ENCODE measurements around the gene DSP. TPM values are rescaled to one million over a fixed set of nuclear protein-coding genes. Genes with fewer than 3 reads are reported as not detected.

The DSP gene
- total and polyA plus RNA-seq, 7 donors: 4.2 to 61.3 (median 5.0) TPM

DNA sequence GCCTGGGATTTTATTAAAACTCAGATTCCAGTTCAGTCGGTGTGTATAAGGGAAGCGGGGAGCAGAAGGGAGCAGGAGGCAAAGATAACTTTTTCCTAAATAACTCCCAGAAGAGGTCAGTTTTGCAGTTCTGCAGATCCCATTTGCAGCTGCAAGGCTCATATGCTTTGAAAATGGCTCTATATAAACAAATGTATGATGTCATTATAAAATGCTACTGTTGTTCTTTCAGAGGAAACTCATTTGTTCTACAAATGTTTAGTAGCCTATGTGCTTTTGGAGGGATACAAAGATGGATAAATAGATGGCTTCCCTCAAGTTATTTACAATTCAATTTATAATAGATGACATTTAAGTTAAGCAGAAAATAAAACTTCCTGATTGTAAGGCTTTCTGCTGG lies 29.2 kb upstream of the DSP start:
- TF ChIP-seq CTCF (IDR thresholded peaks at IDR 0.05) (no peak), EP300 (IDR thresholded peaks at IDR 0.05) (no peak), POLR2A (IDR thresholded peaks at IDR 0.05) (no peak), POLR2AphosphoS5 (IDR thresholded peaks at IDR 0.05) (no peak)
- intact Hi-C loops (cut with DNase I): no loop called here
- 85 to 90% methylated on average over 2 of the region's 2 CpGs for WGBS, 2 donors

DNA sequence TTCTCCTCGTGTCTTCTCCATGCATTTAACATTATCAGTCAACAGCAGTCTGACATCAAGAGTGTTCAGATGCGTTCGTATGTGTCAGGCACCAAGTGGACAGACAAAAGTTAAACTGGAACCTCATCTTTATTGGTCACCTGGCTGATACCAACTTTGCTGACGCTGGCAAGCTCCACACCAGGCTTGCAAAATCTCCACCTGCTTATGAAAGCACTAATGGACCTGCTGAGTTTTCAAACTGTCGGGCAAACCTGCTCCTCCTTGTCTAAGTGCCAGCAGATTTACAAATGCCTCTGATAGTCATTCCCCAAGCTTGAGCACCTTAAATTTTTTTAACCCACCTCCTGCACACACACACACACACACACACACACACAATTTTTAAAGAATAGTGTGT lies 27.9 kb upstream of the DSP start:
- no peak for DNase-seq
- Histone ChIP-seq H3K36me3 (no peaks in the 10 kb centered on the region), H3K9me3 (no peaks in the 10 kb centered on the region), H3K4me3 (no peak overlapping the region), H3K27ac (no peak overlapping the region), H3K4me1 (no peaks in the 10 kb centered on the region), H3K27me3 (no peaks in the 10 kb centered on the region)
- 89 to 91% methylated on average over 5 of the region's 5 CpGs for WGBS, 2 donors
- intact Hi-C loops (cut with DNase I): no loop called here
- TF ChIP-seq POLR2A (IDR thresholded peaks at IDR 0.05): no peak
- no peak for TF ChIP-seq EP300 (IDR thresholded peaks at IDR 0.05)
- TF ChIP-seq CTCF (IDR thresholded peaks at IDR 0.05): no peak
- no peak for TF ChIP-seq POLR2AphosphoS5 (IDR thresholded peaks at IDR 0.05)

More for the DNA sequence above, 29.2 kb upstream of the DSP start:
- H3K36me3 ChIP-seq: no peaks in the 10 kb centered on the region
- H3K4me3 ChIP-seq: no peak overlapping the region
- DNase-seq: no peak
- H3K27me3 ChIP-seq: no peaks in the 10 kb centered on the region
- no peak overlapping the region for H3K27ac ChIP-seq
- no peaks in the 10 kb centered on the region for H3K9me3 ChIP-seq
- H3K4me1 ChIP-seq: no peaks in the 10 kb centered on the region

DNA sequence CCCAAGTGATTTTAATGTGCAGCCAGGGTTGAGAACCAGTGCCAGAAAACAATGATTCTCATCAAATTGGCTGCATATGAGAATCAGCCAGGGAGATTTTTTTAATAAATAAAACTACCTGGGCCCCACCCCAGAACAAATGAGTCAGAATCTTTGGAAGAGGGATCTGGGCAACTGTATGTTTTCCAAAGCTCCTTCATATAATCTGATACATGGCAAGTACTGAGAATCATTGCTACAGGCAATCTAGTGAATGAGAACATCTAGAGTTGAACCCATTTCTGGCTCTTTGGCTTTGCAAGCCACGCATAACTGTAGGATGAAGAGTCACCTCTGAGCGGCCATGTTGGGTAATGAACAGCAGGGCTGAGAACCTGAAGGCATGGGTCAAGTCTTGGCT lies 26.1 kb upstream of the DSP start:
- 96 to 97% methylated on average over 2 of the region's 2 CpGs for WGBS, 2 donors
- no peak overlapping the region for H3K4me3 ChIP-seq
- no peaks in the 10 kb centered on the region for H3K36me3 ChIP-seq
- no peaks in the 10 kb centered on the region for H3K9me3 ChIP-seq
- intact Hi-C loops (cut with DNase I): no loop called here
- no peak for DNase-seq
- no peak overlapping the region for H3K27ac ChIP-seq
- TF ChIP-seq EP300 (IDR thresholded peaks at IDR 0.05): no peak
- no peak for TF ChIP-seq CTCF (IDR thresholded peaks at IDR 0.05)
- TF ChIP-seq POLR2AphosphoS5 (IDR thresholded peaks at IDR 0.05): no peak
- TF ChIP-seq POLR2A (IDR thresholded peaks at IDR 0.05): no peak
- H3K4me1 ChIP-seq: no peaks in the 10 kb centered on the region
- no peaks in the 10 kb centered on the region for H3K27me3 ChIP-seq

DNA sequence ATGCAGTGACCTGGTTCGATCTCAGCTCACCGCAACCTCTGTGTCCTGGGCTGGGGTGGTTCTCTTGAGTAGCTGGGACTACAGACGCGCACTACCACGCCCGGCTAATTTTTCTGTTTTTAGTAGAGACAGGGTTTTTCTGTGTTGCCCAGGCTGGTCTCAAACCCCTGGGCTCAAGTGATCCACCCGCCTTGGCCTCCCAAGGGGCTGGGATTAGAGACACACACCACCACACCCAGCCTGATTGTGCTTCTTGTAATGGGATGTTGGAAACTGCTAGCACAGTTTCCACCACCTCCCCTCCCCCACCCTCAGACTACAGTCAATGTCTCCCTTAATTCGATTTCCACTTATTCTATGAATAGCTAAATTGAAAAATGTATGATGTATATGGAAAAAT lies 22.6 kb upstream of the DSP start:
- Histone ChIP-seq H3K27ac (no peak overlapping the region), H3K27me3 (peaks cover 0 to 2% (median 0%) of the 10 kb centered on the region in 3 donors), H3K9me3 (no peaks in the 10 kb centered on the region), H3K4me3 (no peak overlapping the region), H3K4me1 (no peaks in the 10 kb centered on the region), H3K36me3 (no peaks in the 10 kb centered on the region)
- intact Hi-C loops (cut with DNase I): no loop called here
- no peak for DNase-seq
- WGBS, 2 donors: 86 to 91% methylated on average over 8 of the region's 8 CpGs
- no peak for TF ChIP-seq POLR2AphosphoS5 (IDR thresholded peaks at IDR 0.05)
- no peak for TF ChIP-seq CTCF (IDR thresholded peaks at IDR 0.05)
- TF ChIP-seq EP300 (IDR thresholded peaks at IDR 0.05): no peak
- no peak for TF ChIP-seq POLR2A (IDR thresholded peaks at IDR 0.05)

DNA sequence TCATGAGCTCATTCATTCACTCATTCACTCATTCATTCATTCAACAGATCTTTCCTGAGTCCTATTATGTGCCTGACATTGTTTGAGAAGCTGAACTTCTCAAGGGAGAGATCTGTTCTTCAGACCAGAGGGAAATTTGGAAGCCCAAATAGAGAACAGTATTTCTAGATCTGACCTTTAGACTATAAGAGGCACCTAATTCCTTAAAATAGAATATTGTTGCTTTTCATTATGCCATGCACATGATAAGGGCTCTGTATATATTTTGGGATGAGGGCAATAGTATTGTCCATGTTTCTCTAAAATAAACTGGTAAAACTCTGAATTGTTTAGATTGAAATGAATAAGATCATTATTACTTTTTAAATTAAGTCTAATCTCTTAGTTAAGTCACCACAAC lies 18.6 kb upstream of the DSP start:
- Histone ChIP-seq H3K9me3 (no peaks in the 10 kb centered on the region), H3K36me3 (no peaks in the 10 kb centered on the region), H3K4me3 (no peak overlapping the region), H3K27ac (no peak overlapping the region), H3K4me1 (no peaks in the 10 kb centered on the region), H3K27me3 (peaks cover 0 to 26% (median 0%) of the 10 kb centered on the region in 3 donors)
- intact Hi-C loops (cut with DNase I): no loop called here
- DNase-seq: no peak
- TF ChIP-seq POLR2AphosphoS5 (IDR thresholded peaks at IDR 0.05): no peak
- TF ChIP-seq POLR2A (IDR thresholded peaks at IDR 0.05): no peak
- TF ChIP-seq CTCF (IDR thresholded peaks at IDR 0.05): no peak
- no peak for TF ChIP-seq EP300 (IDR thresholded peaks at IDR 0.05)

Measured in sigmoid colon (tissue), 7 donors.